Common myeloid progenitor, CD34-positive (primary cell): ENCODE measurements around the gene GLP1R.
A peak's percentile ranks its signal among the peaks of the same experiment; 100 is the strongest.

Experiments
- CTCF ChIA-PET: fragments of 350-600 bp; sonication (Branson Sonifier 250); formaldehyde crosslinking; loops from one replicate; lab custom pipeline; 2021; ENCODE audit warnings: antibody characterized with exemption; lab: Charles Lee
- POLR2A ChIA-PET: fragments of 350-600 bp; sonication (Branson Sonifier 250); formaldehyde crosslinking; loops from one replicate; lab custom pipeline; 2021; ENCODE audit warnings: antibody characterized with exemption; lab: Charles Lee
- DNase-seq, 3 donors: peaks; one replicate each; pipeline versions ENCODE4 v3.0.0 to v3.0.0-alpha.2; 2013
- H3K27ac ChIP-seq, 2 experiments: 1 replicate in 1 of 2; 2 replicates in 1 of 2; pipeline ENCODE4 v1.7.0; 2013; ENCODE audit warnings: inconsistent platforms in 2 of 2, low read length in 2 of 2, mild to moderate bottlenecking in 2 of 2, low read depth in 1 of 2, moderate library complexity in 1 of 2; ENCODE audit not compliant: severe bottlenecking in 2 of 2, insufficient read depth in 1 of 2, poor library complexity in 1 of 2
- H3K27me3 ChIP-seq, 5 experiments: replicated peaks in 2 of 5; 1 replicate in 3 of 5; 2 replicates in 2 of 5; pipeline versions ENCODE4 v1.6.1 to v1.7.0; 2013; ENCODE audit warnings: low read length in 4 of 5, mild to moderate bottlenecking in 2 of 5, moderate library complexity in 2 of 5, inconsistent platforms in 1 of 5; ENCODE audit not compliant: insufficient read depth in 5 of 5, control insufficient read depth in 4 of 5
- H3K36me3 ChIP-seq, 4 experiments: 1 replicate in 2 of 4; 2 replicates in 2 of 4; pipeline versions ENCODE4 v1.6.1 to v1.7.0; 2013; ENCODE audit warnings: low read length in 3 of 4, control low read depth in 1 of 4, mild to moderate bottlenecking in 1 of 4; ENCODE audit not compliant: control insufficient read depth in 4 of 4, insufficient read depth in 4 of 4
- H3K4me1 ChIP-seq, 4 experiments: 1 replicate in 3 of 4; 2 replicates in 1 of 4; pipeline versions ENCODE4 v1.6.1 to v1.7.1; 2013; ENCODE audit warnings: low read length in 3 of 4, mild to moderate bottlenecking in 3 of 4, control low read depth in 1 of 4, inconsistent platforms in 1 of 4, moderate library complexity in 1 of 4; ENCODE audit not compliant: control insufficient read depth in 4 of 4, insufficient read depth in 4 of 4; ENCODE audit errors: control extremely low read depth in 1 of 4
- H3K4me3 ChIP-seq, 7 experiments: 1 replicate in 4 of 7; 2 replicates in 3 of 7; pipeline versions ENCODE4 v1.5.1 to v1.7.0; 2013; ENCODE audit warnings: mild to moderate bottlenecking in 7 of 7, low read length in 6 of 7, moderate library complexity in 6 of 7, inconsistent platforms in 2 of 7, low read depth in 2 of 7, control low read depth in 1 of 7; ENCODE audit not compliant: insufficient read depth in 4 of 7, control insufficient read depth in 1 of 7; ENCODE audit errors: extremely low read depth in 1 of 7
- H3K9me3 ChIP-seq, 5 experiments: 1 replicate in 4 of 5; 2 replicates in 1 of 5; pipeline versions ENCODE4 v1.6.1 to v1.7.1; 2013; ENCODE audit warnings: low read length in 4 of 5, mild to moderate bottlenecking in 2 of 5, inconsistent platforms in 1 of 5, low read depth in 1 of 5, moderate library complexity in 1 of 5; ENCODE audit not compliant: control insufficient read depth in 4 of 5, insufficient read depth in 2 of 5; ENCODE audit errors: control extremely low read depth in 1 of 5
- whole genome bisulfite sequencing: methylation state at CpG from one replicate; pipeline ENCODE4 v1.1.5; 2013; ENCODE audit not compliant: insufficient coverage; 5-methylcytosine and 5-hydroxymethylcytosine counted together

Gene GLP1R

GRCh38 chr6:39040080-39040673 is 8.4 kb upstream of the GLP1R start:
- CTCF ChIA-PET, result interaction anchor here (0.9 to 1.4 kb wide), 5 partner anchors 10 to 50 kb away, joined by 3 to 5 read pairs (median 3); no protein-coding TSS in a partner anchor
- H3K4me1 ChIP-seq, result peaks cover 0 to 9% (median 2%) of the 10 kb centered on the region in 4 experiments
- POLR2A ChIA-PET, result no interaction called here
- peaks cover 9 to 84% (median 30%) of the 10 kb centered on the region in 5 experiments for H3K27me3 ChIP-seq
- H3K27ac ChIP-seq, result no peak overlapping the region
- 86% methylated on average over 7 of the region's 10 CpGs for WGBS
- no peak overlapping the region for H3K4me3 ChIP-seq
- H3K9me3 ChIP-seq, result peaks cover 0 to 5% (median 0%) of the 10 kb centered on the region in 5 experiments
- no peak for DNase-seq
- H3K36me3 ChIP-seq, result no peaks in the 10 kb centered on the region

GRCh38 chr6:39041072-39041471 is 7.5 kb upstream of the GLP1R start:
- WGBS, result 100% methylated on average over 1 of the region's 2 CpGs
- Histone ChIP-seq H3K36me3 (no peaks in the 10 kb centered on the region), H3K9me3 (peaks cover 0 to 5% (median 0%) of the 10 kb centered on the region in 5 experiments), H3K27ac (no peak overlapping the region), H3K27me3 (peaks cover 9 to 81% (median 25%) of the 10 kb centered on the region in 5 experiments), H3K4me1 (peaks cover 0 to 9% (median 2%) of the 10 kb centered on the region in 4 experiments), H3K4me3 (no peak overlapping the region)
- CTCF ChIA-PET, result interaction anchor here (1.1 to 1.4 kb wide), 4 partner anchors 11 to 45 kb away, joined by 3 to 5 read pairs (median 4); no protein-coding TSS in a partner anchor
- POLR2A ChIA-PET, result no interaction called here
- DNase-seq, result no peak

GRCh38 chr6:39043776-39044175 is 4.8 kb upstream of the GLP1R start:
- DNase-seq, result no peak
- no peak overlapping the region for H3K27ac ChIP-seq
- H3K36me3 ChIP-seq, result no peaks in the 10 kb centered on the region
- CTCF ChIA-PET, result interaction anchor here (0.9 kb wide), 1 partner anchor 48 kb away, joined by 3 read pairs; no protein-coding TSS in a partner anchor
- peaks cover 0 to 7% (median 6%) of the 10 kb centered on the region in 4 experiments for H3K4me1 ChIP-seq
- POLR2A ChIA-PET, result no interaction called here
- peaks cover 9 to 81% (median 28%) of the 10 kb centered on the region in 5 experiments for H3K27me3 ChIP-seq
- no peak overlapping the region for H3K4me3 ChIP-seq
- 100% methylated on average over 3 of the region's 3 CpGs for WGBS
- H3K9me3 ChIP-seq, result peaks cover 0 to 5% (median 0%) of the 10 kb centered on the region in 5 experiments

- H3K27ac ChIP-seq, result no peak overlapping the region
- POLR2A ChIA-PET, result no interaction called here
- DNase-seq, result no peak
- H3K4me1 ChIP-seq, result peaks cover 0 to 11% (median 9%) of the 10 kb centered on the region in 4 experiments
- CTCF ChIA-PET, result interaction anchor here (0.9 to 1.5 kb wide), 2 partner anchors 15 to 48 kb away, joined by 3 to 6 read pairs; no protein-coding TSS in a partner anchor
- no peak overlapping the region for H3K4me3 ChIP-seq
- no peaks in the 10 kb centered on the region for H3K36me3 ChIP-seq
- H3K27me3 ChIP-seq, result peaks cover 5 to 81% (median 29%) of the 10 kb centered on the region in 5 experiments
- peaks cover 0 to 5% (median 0%) of the 10 kb centered on the region in 5 experiments for H3K9me3 ChIP-seq
- WGBS, result 100% methylated on average over 3 of the region's 4 CpGs
Measured at GRCh38 chr6:39044181-39044580, 4.4 kb upstream of the GLP1R start.

GRCh38 chr6:39047434-39048327 is 900 bp upstream of the GLP1R start:
- no peak for DNase-seq
- Histone ChIP-seq H3K4me3 (peak overlapping the region in 1 of 7 experiments; percentile 53), H3K36me3 (no peaks in the 10 kb centered on the region), H3K27ac (no peak overlapping the region), H3K27me3 (peaks cover 0 to 66% (median 28%) of the 10 kb centered on the region in 5 experiments), H3K4me1 (peaks cover 0 to 23% (median 21%) of the 10 kb centered on the region in 4 experiments), H3K9me3 (no peaks in the 10 kb centered on the region)
- ChIA-PET CTCF (interaction anchor here (0.5 to 1.0 kb wide), 3 partner anchors 15 to 144 kb away, joined by 3 to 4 read pairs (median 3); no protein-coding TSS in a partner anchor), POLR2A (no interaction called here)
- WGBS, result 46% methylated on average over 5 of the region's 6 CpGs

- H3K4me3 ChIP-seq, result no peak overlapping the region
- 86% methylated on average over 7 of the region's 9 CpGs for whole genome bisulfite sequencing
- POLR2A ChIA-PET, result no interaction called here
Measured at GRCh38 chr6:39049575-39050283, 1.1 kb downstream of the GLP1R start.

More at GRCh38 chr6:39049575-39050283, 1.1 kb downstream of the GLP1R start:
- Histone ChIP-seq H3K27me3 (peaks cover 0 to 72% (median 28%) of the 10 kb centered on the region in 5 experiments), H3K27ac (no peak overlapping the region), H3K4me1 (peaks cover 0 to 26% (median 22%) of the 10 kb centered on the region in 4 experiments), H3K36me3 (no peaks in the 10 kb centered on the region), H3K9me3 (no peaks in the 10 kb centered on the region)
- DNase-seq, result no peak
- CTCF ChIA-PET, result interaction anchor here (1.1 kb wide), 1 partner anchor 53 kb away, joined by 5 read pairs; no protein-coding TSS in a partner anchor
